IgD-negative memory B cell (primary cell): ENCODE data around the gene SFXN5. TPM values are rescaled to one million over a fixed set of nuclear protein-coding genes. Genes with fewer than 3 reads are reported as not detected.

Experiments used
- H3K27ac Mint-ChIP-seq, 3 donors: one replicate each; pipeline ENCODE4 v1.8.0; 2020 to 2022; ENCODE audit warnings: mild to moderate bottlenecking in 3 of 3, mixed read lengths in 3 of 3, moderate library complexity in 1 of 3
- H3K27me3 Mint-ChIP-seq: one replicate; pipeline ENCODE4 v1.8.0; 2021; ENCODE audit warnings: mixed read lengths
- H3K36me3 Mint-ChIP-seq: one replicate; pipeline ENCODE4 v1.8.0; 2020; ENCODE audit warnings: mild to moderate bottlenecking, mixed read lengths
- H3K4me1 Mint-ChIP-seq, 3 donors: one replicate each; pipeline ENCODE4 v1.8.0; 2020 to 2022; ENCODE audit warnings: mixed read lengths in 3 of 3, mild to moderate bottlenecking in 1 of 3
- H3K4me3 Mint-ChIP-seq, 4 donors: one replicate each; pipeline ENCODE4 v1.8.0; 2020 to 2022; ENCODE audit warnings: mild to moderate bottlenecking in 4 of 4, mixed read lengths in 4 of 4, moderate library complexity in 3 of 4
- H3K9me3 Mint-ChIP-seq, 3 donors: one replicate each; pipeline ENCODE4 v1.8.0; 2020 to 2021; ENCODE audit warnings: mixed read lengths in 3 of 3, mild to moderate bottlenecking in 1 of 3
- polyA plus RNA-seq: library from polyadenylated mRNA; unstranded; fragments of 300-500 nt; fragmentation: Illumina TruSeq; gene quantifications from one replicate; pipeline ENCODE4 v1.2.3, GENCODE V29; 2021

Gene SFXN5
- polyA plus RNA-seq, 1 donor from 2014 or later = 2.8 TPM

GRCh38 chr2:72929010-72929409 is 142.5 kb downstream of the SFXN5 start:
- no peak overlapping the region for H3K27ac Mint-ChIP-seq
- no peaks in the 10 kb centered on the region for H3K9me3 Mint-ChIP-seq
- H3K4me1 Mint-ChIP-seq = no peaks in the 10 kb centered on the region
- peaks cover 17% of the 10 kb centered on the region for H3K27me3 Mint-ChIP-seq
- H3K4me3 Mint-ChIP-seq = no peak overlapping the region
- H3K36me3 Mint-ChIP-seq = no peaks in the 10 kb centered on the region

- Mint-ChIP-seq H3K27me3 (peaks cover 25% of the 10 kb centered on the region), H3K36me3 (no peaks in the 10 kb centered on the region), H3K9me3 (no peaks in the 10 kb centered on the region), H3K27ac (no peak overlapping the region), H3K4me1 (peaks cover 0 to 4% (median 0%) of the 10 kb centered on the region in 3 donors), H3K4me3 (no peak overlapping the region)
These were observed 143.6 kb downstream of the SFXN5 start for GRCh38 chr2:72927619-72928550.

- H3K27me3 Mint-ChIP-seq = peaks cover 35% of the 10 kb centered on the region
- H3K36me3 Mint-ChIP-seq = no peaks in the 10 kb centered on the region
- H3K27ac Mint-ChIP-seq = no peak overlapping the region
- H3K9me3 Mint-ChIP-seq = no peaks in the 10 kb centered on the region
- H3K4me3 Mint-ChIP-seq = no peak overlapping the region
- peaks cover 0 to 4% (median 3%) of the 10 kb centered on the region in 3 donors for H3K4me1 Mint-ChIP-seq
These were observed 144.6 kb downstream of the SFXN5 start for GRCh38 chr2:72926811-72927465.

GRCh38 chr2:72926368-72926767 is 145.1 kb downstream of the SFXN5 start:
- Mint-ChIP-seq H3K4me1 (peaks cover 0 to 4% (median 3%) of the 10 kb centered on the region in 3 donors), H3K4me3 (no peak overlapping the region)

GRCh38 chr2:72925328-72925943 is 146.1 kb downstream of the SFXN5 start:
- H3K4me3 Mint-ChIP-seq = no peak overlapping the region
- peaks cover 0 to 5% (median 3%) of the 10 kb centered on the region in 3 donors for H3K4me1 Mint-ChIP-seq
- peak overlapping the region in 2 of 3 donors; percentile 22 to 72 for H3K27ac Mint-ChIP-seq
- H3K9me3 Mint-ChIP-seq = no peaks in the 10 kb centered on the region
- peaks cover 45% of the 10 kb centered on the region for H3K27me3 Mint-ChIP-seq
- H3K36me3 Mint-ChIP-seq = no peaks in the 10 kb centered on the region

More at GRCh38 chr2:72926368-72926767, 145.1 kb downstream of the SFXN5 start:
- no peaks in the 10 kb centered on the region for H3K9me3 Mint-ChIP-seq
- no peak overlapping the region for H3K27ac Mint-ChIP-seq
- H3K36me3 Mint-ChIP-seq = no peaks in the 10 kb centered on the region
- H3K27me3 Mint-ChIP-seq = peaks cover 40% of the 10 kb centered on the region

- Mint-ChIP-seq H3K9me3 (no peaks in the 10 kb centered on the region), H3K4me3 (no peak overlapping the region), H3K4me1 (peaks cover 0 to 6% (median 3%) of the 10 kb centered on the region in 3 donors), H3K36me3 (no peaks in the 10 kb centered on the region), H3K27ac (peak overlapping the region in 1 of 3 donors; percentile 22), H3K27me3 (peaks cover 51% of the 10 kb centered on the region)
These were observed 146.9 kb downstream of the SFXN5 start for GRCh38 chr2:72924353-72925240.

GRCh38 chr2:72923833-72924352 is 147.6 kb downstream of the SFXN5 start:
- Mint-ChIP-seq H3K4me3 (no peak overlapping the region), H3K27me3 (peaks cover 54% of the 10 kb centered on the region), H3K36me3 (no peaks in the 10 kb centered on the region), H3K9me3 (no peaks in the 10 kb centered on the region), H3K4me1 (peaks cover 0 to 6% (median 3%) of the 10 kb centered on the region in 3 donors), H3K27ac (peak overlapping the region in 1 of 3 donors; percentile 15)

GRCh38 chr2:72921853-72922252 is 149.7 kb downstream of the SFXN5 start:
- H3K27ac Mint-ChIP-seq = peak overlapping the region in 2 of 3 donors; percentile 13 to 15
- no peaks in the 10 kb centered on the region for H3K36me3 Mint-ChIP-seq
- H3K27me3 Mint-ChIP-seq = peaks cover 62% of the 10 kb centered on the region
- peak overlapping the region in 1 of 4 donors; percentile 6 for H3K4me3 Mint-ChIP-seq
- H3K4me1 Mint-ChIP-seq = peaks cover 0 to 8% (median 3%) of the 10 kb centered on the region in 3 donors
- no peaks in the 10 kb centered on the region for H3K9me3 Mint-ChIP-seq

- H3K27me3 Mint-ChIP-seq = peaks cover 66% of the 10 kb centered on the region
- H3K36me3 Mint-ChIP-seq = no peaks in the 10 kb centered on the region
These were observed 150.2 kb downstream of the SFXN5 start for GRCh38 chr2:72921088-72921851.

GRCh38 chr2:72920318-72921087 is 151.0 kb downstream of the SFXN5 start:
- Mint-ChIP-seq H3K27me3 (peaks cover 64% of the 10 kb centered on the region), H3K4me3 (peak overlapping the region; percentile 35 to 91 (median 74)), H3K9me3 (no peaks in the 10 kb centered on the region), H3K4me1 (peaks cover 0 to 9% (median 3%) of the 10 kb centered on the region in 3 donors), H3K36me3 (no peaks in the 10 kb centered on the region), H3K27ac (peak overlapping the region; percentile 7 to 81 (median 15))

More at GRCh38 chr2:72921088-72921851, 150.2 kb downstream of the SFXN5 start:
- peaks cover 0 to 9% (median 3%) of the 10 kb centered on the region in 3 donors for H3K4me1 Mint-ChIP-seq
- H3K9me3 Mint-ChIP-seq = no peaks in the 10 kb centered on the region
- peak overlapping the region in 2 of 3 donors; percentile 13 to 15 for H3K27ac Mint-ChIP-seq
- H3K4me3 Mint-ChIP-seq = peak overlapping the region in 1 of 4 donors; percentile 6

GRCh38 chr2:72919414-72920317 is 151.8 kb downstream of the SFXN5 start:
- Mint-ChIP-seq H3K36me3 (no peaks in the 10 kb centered on the region), H3K27me3 (peaks cover 66% of the 10 kb centered on the region), H3K4me3 (peak overlapping the region in 3 of 4 donors; percentile 54 to 91 (median 87)), H3K27ac (peak overlapping the region; percentile 15 to 67 (median 55)), H3K4me1 (peaks cover 3 to 11% (median 11%) of the 10 kb centered on the region in 3 donors), H3K9me3 (peaks cover 0 to 2% (median 0%) of the 10 kb centered on the region in 3 donors)
